Measurements from ENCODE around the gene TOB2.
"Not testable (repeated sequence)": the region's sequence is repeated elsewhere in the genome, so short reads cannot be mapped to it uniquely, and the experiment has no call there.

The TOB2 gene

GRCh38 chr22:41461901-41462300, 15.3 kb upstream of the TOB2 start:
- DNase-seq, result no peak

GRCh38 chr22:41460071-41460470, 13.5 kb upstream of the TOB2 start:
- not testable (repeated sequence) for DNase-seq

GRCh38 chr22:41459431-41459830, 12.8 kb upstream of the TOB2 start:
- no peak for DNase-seq

GRCh38 chr22:41458161-41458728, 11.6 kb upstream of the TOB2 start:
- no peak for DNase-seq

GRCh38 chr22:41448189-41448808, 1.7 kb upstream of the TOB2 start:
- DNase-seq, result peak; percentile 90

GRCh38 chr22:41447435-41448188, 1.0 kb upstream of the TOB2 start:
- DNase-seq, result peak; percentile 73

- DNase-seq, result peak; percentile 47
Measured at GRCh38 chr22:41446057-41446501, 522 bp downstream of the TOB2 start.

GRCh38 chr22:41445129-41446056, 1.2 kb downstream of the TOB2 start:
- peak; percentile 44 for DNase-seq

- DNase-seq, result peak; percentile 91
Measured at GRCh38 chr22:41444360-41445128, 2.1 kb downstream of the TOB2 start.

- no peak for DNase-seq
Measured at GRCh38 chr22:41442240-41442792, 4.3 kb downstream of the TOB2 start.

- DNase-seq, result not testable (repeated sequence)
Measured at GRCh38 chr22:41440511-41440910, 6.1 kb downstream of the TOB2 start.

- DNase-seq, result no peak
Measured at GRCh38 chr22:41437198-41437597, 9.4 kb downstream of the TOB2 start.

- DNase-seq, result no peak
Measured at GRCh38 chr22:41436322-41437113, 10.1 kb downstream of the TOB2 start.

GRCh38 chr22:41435560-41435959, 11.0 kb downstream of the TOB2 start:
- DNase-seq, result no peak

- not testable (repeated sequence) for DNase-seq
Measured at GRCh38 chr22:41434361-41435003, 12.1 kb downstream of the TOB2 start.

- not testable (repeated sequence) for DNase-seq
Measured at GRCh38 chr22:41433480-41433879, 13.1 kb downstream of the TOB2 start.

GRCh38 chr22:41431656-41432055, 14.9 kb downstream of the TOB2 start:
- DNase-seq, result no peak

- no peak for DNase-seq
Measured at GRCh38 chr22:41429951-41430332, 16.7 kb downstream of the TOB2 start.

GRCh38 chr22:41429232-41429950, 17.2 kb downstream of the TOB2 start:
- no peak for DNase-seq
